Neural crest cell (in vitro differentiated cells): Measurements from ENCODE around the gene FOXF1. TPM values are rescaled to one million over a fixed set of nuclear protein-coding genes. Genes with fewer than 3 reads are reported as not detected.

ENCODE experiments used
- DNase-seq: peaks from one replicate; pipeline ENCODE4 v3.0.0; 2021; ENCODE audit warnings: low read depth, mixed read lengths, low spot score
- H3K27ac Mint-ChIP-seq: one replicate; pipeline ENCODE4 v1.8.0; 2021; ENCODE audit warnings: mild to moderate bottlenecking, mixed read lengths; ENCODE audit not compliant: unreplicated experiment
- H3K27me3 Mint-ChIP-seq: 2 replicates; pipeline ENCODE4 v1.8.0; 2021; ENCODE audit warnings: low read depth, mild to moderate bottlenecking, mixed read lengths
- H3K36me3 Mint-ChIP-seq: 2 replicates; pipeline ENCODE4 v1.8.0; 2021; ENCODE audit warnings: low read depth, mild to moderate bottlenecking, mixed read lengths
- H3K4me1 Mint-ChIP-seq: 2 replicates; pipeline ENCODE4 v1.8.0; 2021; ENCODE audit warnings: mixed read lengths
- H3K4me3 Mint-ChIP-seq: one replicate; pipeline ENCODE4 v1.8.0; 2021; ENCODE audit warnings: mild to moderate bottlenecking, mixed read lengths
- H3K9me3 Mint-ChIP-seq: 2 replicates; pipeline ENCODE4 v1.8.0; 2021; ENCODE audit warnings: mixed read lengths
- total RNA-seq: library from RNA; stranded (reverse); gene quantifications from 2 replicates; pipeline ENCODE4 v1.2.1, GENCODE V29; 2021
- TF ChIP-seq, protein P1 (sequence below): fragments of 200-600 bp; sonication (generic); conservative IDR thresholded peaks from 2 replicates; pipeline ENCODE4 v1.5.0; 2021; ENCODE audit warnings: antibody characterized with exemption, mild to moderate bottlenecking

Gene FOXF1
- total RNA-seq, 1 donor from 2014 or later = not detected

DNA sequence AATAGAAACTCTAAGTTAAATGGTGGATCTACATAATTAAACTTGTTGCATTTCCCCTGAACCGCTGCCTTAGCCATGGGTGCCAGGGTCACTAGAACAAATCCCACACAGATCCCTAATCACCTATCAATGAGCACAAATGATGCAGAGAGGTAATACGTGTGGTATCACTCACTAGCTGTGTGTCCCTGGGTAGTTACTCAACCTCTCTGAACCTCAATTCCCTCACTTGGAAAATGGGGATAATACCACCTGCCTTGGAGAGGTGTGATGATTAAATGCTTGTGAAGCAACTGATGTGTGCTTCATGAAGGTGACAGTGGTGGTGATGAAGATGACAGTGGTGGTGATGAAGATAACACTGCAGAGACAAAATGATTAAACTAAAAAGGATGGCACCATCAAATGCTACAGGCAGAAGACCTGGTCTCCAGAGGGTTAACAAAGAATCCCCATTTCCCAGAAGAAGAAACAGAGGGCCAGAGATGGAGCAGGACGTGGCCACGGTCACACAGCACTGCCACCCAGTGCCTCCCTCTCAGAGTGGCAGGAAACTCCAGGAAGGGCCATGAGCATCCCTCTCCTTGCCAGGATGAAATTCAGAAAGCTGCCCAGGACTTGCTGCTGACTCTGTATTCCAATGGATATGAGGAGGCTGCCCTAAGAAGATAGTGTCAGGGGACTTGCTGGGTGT lies 17.9 kb upstream of the FOXF1 start:
- Mint-ChIP-seq H3K4me3 (no peak overlapping the region), H3K36me3 (no peaks in the 10 kb centered on the region), H3K27ac (no peak overlapping the region), H3K4me1 (peaks cover 29% of the 10 kb centered on the region), H3K27me3 (peaks cover 100% of the 10 kb centered on the region), H3K9me3 (no peaks in the 10 kb centered on the region)
- no peak for DNase-seq
- TF ChIP-seq, protein P1, sequence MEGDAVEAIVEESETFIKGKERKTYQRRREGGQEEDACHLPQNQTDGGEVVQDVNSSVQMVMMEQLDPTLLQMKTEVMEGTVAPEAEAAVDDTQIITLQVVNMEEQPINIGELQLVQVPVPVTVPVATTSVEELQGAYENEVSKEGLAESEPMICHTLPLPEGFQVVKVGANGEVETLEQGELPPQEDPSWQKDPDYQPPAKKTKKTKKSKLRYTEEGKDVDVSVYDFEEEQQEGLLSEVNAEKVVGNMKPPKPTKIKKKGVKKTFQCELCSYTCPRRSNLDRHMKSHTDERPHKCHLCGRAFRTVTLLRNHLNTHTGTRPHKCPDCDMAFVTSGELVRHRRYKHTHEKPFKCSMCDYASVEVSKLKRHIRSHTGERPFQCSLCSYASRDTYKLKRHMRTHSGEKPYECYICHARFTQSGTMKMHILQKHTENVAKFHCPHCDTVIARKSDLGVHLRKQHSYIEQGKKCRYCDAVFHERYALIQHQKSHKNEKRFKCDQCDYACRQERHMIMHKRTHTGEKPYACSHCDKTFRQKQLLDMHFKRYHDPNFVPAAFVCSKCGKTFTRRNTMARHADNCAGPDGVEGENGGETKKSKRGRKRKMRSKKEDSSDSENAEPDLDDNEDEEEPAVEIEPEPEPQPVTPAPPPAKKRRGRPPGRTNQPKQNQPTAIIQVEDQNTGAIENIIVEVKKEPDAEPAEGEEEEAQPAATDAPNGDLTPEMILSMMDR = no peak

DNA sequence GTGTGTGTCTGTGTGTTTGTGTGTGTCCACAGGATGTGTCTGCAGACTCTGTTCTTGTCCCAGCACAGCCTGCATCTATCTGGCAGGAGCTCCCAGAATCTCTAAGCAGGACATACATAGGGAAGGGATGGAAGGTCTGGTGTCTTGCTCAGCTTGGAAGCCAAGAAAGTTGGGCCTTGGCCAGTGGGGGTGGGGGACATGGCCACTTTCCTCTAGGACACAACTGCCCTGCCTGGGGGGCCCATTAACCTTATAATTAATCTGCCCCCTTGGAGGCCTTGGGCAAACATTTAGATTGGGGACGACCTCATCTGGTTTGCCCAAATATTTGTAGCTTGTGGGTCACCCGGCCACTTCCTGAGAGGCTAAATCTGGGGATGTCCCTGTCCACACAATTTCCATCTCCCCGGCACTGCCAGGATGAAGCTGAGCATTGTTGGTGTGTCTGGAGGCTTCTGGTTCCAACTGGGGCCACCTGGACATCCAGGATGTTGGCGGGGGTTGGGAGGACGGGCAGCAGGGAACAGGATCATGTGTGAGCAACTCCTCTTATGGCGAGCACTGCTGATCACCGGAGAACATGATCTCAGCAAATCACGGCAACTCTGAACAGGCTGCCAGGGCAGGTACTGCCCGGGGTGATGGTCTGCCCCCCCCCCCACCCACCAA lies 17.2 kb upstream of the FOXF1 start:
- DNase-seq = no peak
- Mint-ChIP-seq H3K27ac (no peak overlapping the region), H3K4me3 (no peak overlapping the region), H3K27me3 (peaks cover 100% of the 10 kb centered on the region), H3K36me3 (no peaks in the 10 kb centered on the region), H3K9me3 (no peaks in the 10 kb centered on the region), H3K4me1 (peaks cover 29% of the 10 kb centered on the region)
- TF ChIP-seq, protein P1 = no peak

DNA sequence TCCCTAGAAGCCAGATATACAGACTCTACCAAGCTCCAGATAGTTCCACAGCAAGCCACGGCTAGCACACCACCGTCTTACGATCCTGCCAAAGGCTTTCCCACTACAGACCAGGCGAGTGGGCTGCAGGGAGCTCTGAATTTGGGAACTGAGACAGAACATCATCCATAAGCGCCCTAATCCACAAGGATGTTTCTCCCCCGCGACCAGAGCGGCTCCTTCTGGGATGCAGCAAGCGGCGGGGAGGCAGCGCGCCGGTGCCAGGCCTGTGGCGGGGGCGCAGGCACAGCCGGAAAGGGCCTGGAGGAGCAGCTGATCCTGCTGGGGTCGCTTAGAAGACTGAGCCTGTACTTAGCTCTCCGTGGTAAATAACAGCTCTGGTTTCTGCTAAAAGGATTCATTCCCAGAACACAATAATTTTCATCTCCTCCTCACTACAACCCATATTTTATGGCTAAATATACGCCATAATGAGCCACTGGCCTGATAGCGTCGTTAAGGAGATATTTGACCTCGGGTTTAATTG lies 16.2 kb upstream of the FOXF1 start:
- Mint-ChIP-seq H3K36me3 (no peaks in the 10 kb centered on the region), H3K9me3 (no peaks in the 10 kb centered on the region)
- no peak for DNase-seq

DNA sequence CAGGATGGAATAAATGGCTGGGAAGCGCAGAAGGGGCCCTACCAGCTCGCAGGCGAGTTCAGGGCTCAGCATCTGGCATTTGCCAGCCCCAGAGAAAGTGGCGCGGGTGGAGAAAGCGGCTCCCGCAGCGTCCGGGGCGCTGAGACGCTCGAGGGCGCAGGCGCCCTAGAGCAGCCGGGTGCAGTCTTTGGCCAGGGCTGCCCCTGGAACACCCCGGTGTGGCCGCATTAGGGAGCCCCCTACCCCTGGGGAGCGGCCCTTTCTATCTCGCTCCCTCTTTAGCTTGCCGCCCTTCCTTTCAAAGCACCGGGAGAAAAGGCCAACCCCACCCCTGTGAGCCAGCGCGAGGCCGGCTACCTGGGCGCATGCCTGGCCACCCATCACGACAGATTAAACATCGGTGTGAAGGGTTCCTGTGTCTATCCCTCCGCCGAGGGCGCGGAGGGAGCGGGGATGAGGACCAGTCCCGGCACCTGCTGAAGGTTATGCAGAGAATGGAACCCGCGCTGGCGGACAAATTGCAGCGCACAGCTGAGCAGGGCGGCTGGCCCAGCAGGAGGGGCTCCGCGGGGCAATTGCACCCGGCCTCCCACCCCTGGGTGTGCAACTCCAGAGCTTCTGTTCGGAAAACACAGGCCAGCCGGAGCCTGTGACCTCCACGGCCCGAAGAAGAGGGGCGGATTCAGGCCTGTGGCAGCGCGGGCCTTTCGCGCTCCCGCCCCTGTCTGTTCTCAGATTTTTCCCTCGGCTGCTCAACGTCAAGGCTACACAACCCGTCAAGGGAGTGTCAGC lies 15.6 kb upstream of the FOXF1 start:
- peaks cover 99% of the 10 kb centered on the region for H3K27me3 Mint-ChIP-seq
- no peak overlapping the region for H3K27ac Mint-ChIP-seq
- H3K4me1 Mint-ChIP-seq = peaks cover 35% of the 10 kb centered on the region
- H3K4me3 Mint-ChIP-seq = no peak overlapping the region
- H3K36me3 Mint-ChIP-seq = no peaks in the 10 kb centered on the region
- no peak for DNase-seq
- no peaks in the 10 kb centered on the region for H3K9me3 Mint-ChIP-seq
- TF ChIP-seq, protein P1 = no peak

More for the DNA sequence above, 16.2 kb upstream of the FOXF1 start:
- TF ChIP-seq, protein P1 = no peak
- Mint-ChIP-seq H3K4me3 (no peak overlapping the region), H3K27me3 (peaks cover 99% of the 10 kb centered on the region), H3K27ac (no peak overlapping the region), H3K4me1 (peaks cover 32% of the 10 kb centered on the region)

DNA sequence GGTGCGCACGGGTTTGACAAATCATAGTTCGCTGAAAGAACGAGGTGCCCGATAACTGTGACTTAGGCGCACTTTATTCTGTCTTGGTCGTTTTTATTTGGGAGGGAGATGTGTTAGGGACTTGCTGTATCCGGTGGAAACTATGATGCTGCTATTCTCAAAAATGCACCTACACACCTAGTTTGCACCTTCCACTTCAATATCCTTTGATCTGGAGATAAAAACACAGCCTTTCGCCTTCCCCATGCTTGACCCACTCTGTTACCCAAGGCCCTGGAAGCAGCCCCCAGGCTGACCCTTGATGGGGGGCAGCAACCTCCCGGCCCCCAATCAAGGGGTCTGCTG lies 15.0 kb upstream of the FOXF1 start:
- H3K4me3 Mint-ChIP-seq = no peak overlapping the region

More for the DNA sequence above, 15.0 kb upstream of the FOXF1 start:
- peaks cover 99% of the 10 kb centered on the region for H3K27me3 Mint-ChIP-seq
- H3K9me3 Mint-ChIP-seq = no peaks in the 10 kb centered on the region
- H3K36me3 Mint-ChIP-seq = no peaks in the 10 kb centered on the region
- TF ChIP-seq, protein P1 = no peak
- peaks cover 35% of the 10 kb centered on the region for H3K4me1 Mint-ChIP-seq
- DNase-seq = no peak
- no peak overlapping the region for H3K27ac Mint-ChIP-seq
